Osteoblast (primary cell): Measurements from ENCODE around the gene OR6B3. TPM values are rescaled to one million over a fixed set of nuclear protein-coding genes. Genes with fewer than 3 reads are reported as not detected.

Experiments used
- DNase-seq: peaks from one replicate; pipeline ENCODE4 v3.0.0; 2011; ENCODE audit warnings: low spot score, mixed read lengths; ENCODE audit not compliant: insufficient read length; ENCODE audit errors: missing footprints
- H2AFZ ChIP-seq: 2 replicates; pipeline ENCODE4 v1.6.0; 2011; ENCODE audit warnings: mild to moderate bottlenecking, low read length
- H3K27ac ChIP-seq: 2 replicates; pipeline ENCODE4 v1.5.1; 2011; ENCODE audit warnings: mild to moderate bottlenecking, low read depth, low read length, moderate library complexity
- H3K27me3 ChIP-seq: 2 replicates; pipeline ENCODE4 v1.6.0; 2012; ENCODE audit warnings: mild to moderate bottlenecking, control low read depth, inconsistent platforms, low read length, moderate library complexity; ENCODE audit not compliant: insufficient read depth
- H3K36me3 ChIP-seq: 2 replicates; pipeline ENCODE4 v1.5.1; 2011; ENCODE audit warnings: mild to moderate bottlenecking, low read length, control low read depth, moderate library complexity; ENCODE audit not compliant: insufficient read depth
- H3K4me1 ChIP-seq: 2 replicates; pipeline ENCODE4 v1.5.1; 2011; ENCODE audit warnings: mild to moderate bottlenecking, low read length, control low read depth, moderate library complexity; ENCODE audit not compliant: insufficient read depth
- H3K4me2 ChIP-seq: 2 replicates; pipeline ENCODE4 v1.6.0; 2011; ENCODE audit warnings: mild to moderate bottlenecking, low read length; ENCODE audit not compliant: insufficient read depth
- H3K4me3 ChIP-seq: fragments of 200-600 bp; sonication (generic); 3 replicates; pipeline ENCODE4 v1.5.1; 2012; ENCODE audit warnings: mild to moderate bottlenecking, low read length, inconsistent platforms; ENCODE audit not compliant: insufficient read depth
- H3K79me2 ChIP-seq: 2 replicates; pipeline ENCODE4 v1.6.0; 2012; ENCODE audit warnings: mild to moderate bottlenecking, low read length, control low read depth, inconsistent platforms; ENCODE audit not compliant: insufficient read depth
- H3K9me3 ChIP-seq: 2 replicates; pipeline ENCODE4 v1.5.1; 2011; ENCODE audit warnings: low read depth, low read length, control low read depth
- H4K20me1 ChIP-seq: 2 replicates; pipeline ENCODE4 v1.6.0; 2012; ENCODE audit warnings: mild to moderate bottlenecking, low read length, control low read depth; ENCODE audit not compliant: insufficient read depth
- CTCF ChIP-seq: IDR thresholded peaks from 2 replicates; pipeline ENCODE4 v1.5.1; 2011; ENCODE audit warnings: mild to moderate bottlenecking, low read depth, low read length, moderate library complexity; ENCODE audit errors: extremely low read depth
- total RNA-seq: library from RNA; depleted of rRNA; stranded (reverse); fragments of >200 nt; gene quantifications from 2 replicates; pipeline ENCODE4 v1.2.3, GENCODE V29; 2012

Gene OR6B3
- total RNA-seq, 1 donor = not detected

GRCh38 chr2:240032406-240033329 is 20.7 kb downstream of the OR6B3 start:
- Histone ChIP-seq H3K27ac (no peak overlapping the region), H3K36me3 (no peaks in the 10 kb centered on the region), H3K4me1 (no peaks in the 10 kb centered on the region), H4K20me1 (no peaks in the 10 kb centered on the region), H3K4me2 (no peak overlapping the region), H3K79me2 (no peaks in the 10 kb centered on the region), H2AFZ (no peak overlapping the region), H3K4me3 (no peak overlapping the region), H3K9me3 (no peaks in the 10 kb centered on the region), H3K27me3 (peaks cover 9% of the 10 kb centered on the region)
- TF ChIP-seq CTCF = no peak
- DNase-seq = no peak

- no peak within 1 kb of the TSS for H3K4me3 ChIP-seq
- TF ChIP-seq CTCF = no peak
- H2AFZ ChIP-seq = no peak within 1 kb of the TSS
- H3K4me1 ChIP-seq = no peaks in the 10 kb centered on the region
- H3K36me3 ChIP-seq = no peaks in the 10 kb centered on the region
- peaks cover under 1% of the 10 kb centered on the region for H3K79me2 ChIP-seq
- no peak within 1 kb of the TSS for H3K27ac ChIP-seq
- no peak within 1 kb of the TSS for H3K4me2 ChIP-seq
- no peaks in the 10 kb centered on the region for H3K9me3 ChIP-seq
- peaks cover 3% of the 10 kb centered on the region for H3K27me3 ChIP-seq
- DNase-seq = no peak
- no peaks in the 10 kb centered on the region for H4K20me1 ChIP-seq
Observed at GRCh38 chr2:240030379-240031094, 22.8 kb downstream of the OR6B3 start, which contains the start of gene OR6B2. OR6B2 (minus strand) TSS chr2:240030429; CDS start chr2:240030429, 0 bp downstream.

DNA sequence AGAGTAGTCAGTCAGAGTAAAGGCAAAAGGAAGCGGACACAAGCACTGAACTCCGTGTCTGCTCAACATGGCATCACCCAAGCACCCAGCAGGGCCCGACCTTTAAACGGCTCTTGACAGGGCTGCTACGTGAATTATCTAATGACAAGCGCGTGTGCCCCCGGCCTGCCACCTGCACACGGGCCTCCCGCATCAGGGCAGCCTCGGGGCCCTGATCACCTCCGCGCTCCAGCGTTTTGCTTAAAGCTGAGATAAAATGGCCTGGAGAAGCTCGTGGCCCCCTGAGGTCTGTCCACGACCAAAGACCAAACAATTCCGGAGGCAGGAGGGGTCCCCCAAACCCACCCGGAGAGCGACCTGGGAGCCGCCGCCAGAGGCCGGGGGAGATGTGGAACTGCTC is 28.6 kb downstream of the OR6B3 start:
- Histone ChIP-seq H3K79me2 (peaks cover 54% of the 10 kb centered on the region), H3K27ac (peak overlapping the region; percentile 80), H3K27me3 (no peaks in the 10 kb centered on the region), H4K20me1 (peaks cover 22% of the 10 kb centered on the region), H3K4me2 (peak overlapping the region; percentile 96), H3K4me1 (peaks cover 10% of the 10 kb centered on the region), H2AFZ (peak overlapping the region; percentile 79), H3K36me3 (peaks cover 15% of the 10 kb centered on the region), H3K4me3 (peak overlapping the region; percentile 93), H3K9me3 (no peaks in the 10 kb centered on the region)
- no peak for DNase-seq
- no peak for TF ChIP-seq CTCF

DNA sequence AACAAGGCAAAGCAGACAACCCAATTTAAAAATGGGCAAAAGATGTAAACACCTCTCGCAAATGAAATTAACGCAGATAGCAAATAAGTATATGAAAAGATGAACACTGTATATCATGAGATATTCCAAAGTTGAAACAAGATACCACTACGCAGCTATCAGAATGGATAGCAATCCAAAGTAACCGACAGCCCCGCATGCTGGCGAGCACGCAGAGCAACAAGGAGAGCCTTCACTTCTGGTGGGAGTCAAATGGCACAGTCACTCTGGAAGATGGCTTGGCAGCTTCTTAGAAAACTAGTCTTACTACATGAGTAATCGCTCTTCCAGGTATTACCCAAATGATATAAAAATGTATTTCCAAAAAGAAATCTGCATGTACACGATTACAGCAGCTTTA is 29.5 kb downstream of the OR6B3 start:
- Histone ChIP-seq H3K4me1 (peaks cover 10% of the 10 kb centered on the region), H3K27me3 (no peaks in the 10 kb centered on the region), H3K4me2 (peak overlapping the region; percentile 96), H3K9me3 (no peaks in the 10 kb centered on the region), H3K4me3 (peak overlapping the region; percentile 93), H3K27ac (no peak overlapping the region), H3K36me3 (peaks cover 21% of the 10 kb centered on the region), H2AFZ (no peak overlapping the region), H4K20me1 (peaks cover 22% of the 10 kb centered on the region), H3K79me2 (peaks cover 58% of the 10 kb centered on the region)
- no peak for TF ChIP-seq CTCF
- DNase-seq = no peak
